Esophagus mucosa (tissue), 1 donor: Measurements from ENCODE around the gene ZACN. TPM values are rescaled to one million over a fixed set of nuclear protein-coding genes. Genes with fewer than 3 reads are reported as not detected.
A peak's percentile ranks its signal among the peaks of the same experiment; 100 is the strongest.

Experiments
- ATAC-seq: fragments of 200-7000 bp; cut with Tn5 transposase; one replicate; pipeline ENCODE4 v1.9.1; 2020
- total RNA-seq: library from RNA; stranded (reverse); gene quantifications from one replicate; pipeline ENCODE4 v1.2.4, GENCODE V29; 2023
- donor health status: DM: yes; HTN: yes; CAD: no.

Gene ZACN
- total RNA-seq, 1 donor from 2014 or later, result not detected

DNA sequence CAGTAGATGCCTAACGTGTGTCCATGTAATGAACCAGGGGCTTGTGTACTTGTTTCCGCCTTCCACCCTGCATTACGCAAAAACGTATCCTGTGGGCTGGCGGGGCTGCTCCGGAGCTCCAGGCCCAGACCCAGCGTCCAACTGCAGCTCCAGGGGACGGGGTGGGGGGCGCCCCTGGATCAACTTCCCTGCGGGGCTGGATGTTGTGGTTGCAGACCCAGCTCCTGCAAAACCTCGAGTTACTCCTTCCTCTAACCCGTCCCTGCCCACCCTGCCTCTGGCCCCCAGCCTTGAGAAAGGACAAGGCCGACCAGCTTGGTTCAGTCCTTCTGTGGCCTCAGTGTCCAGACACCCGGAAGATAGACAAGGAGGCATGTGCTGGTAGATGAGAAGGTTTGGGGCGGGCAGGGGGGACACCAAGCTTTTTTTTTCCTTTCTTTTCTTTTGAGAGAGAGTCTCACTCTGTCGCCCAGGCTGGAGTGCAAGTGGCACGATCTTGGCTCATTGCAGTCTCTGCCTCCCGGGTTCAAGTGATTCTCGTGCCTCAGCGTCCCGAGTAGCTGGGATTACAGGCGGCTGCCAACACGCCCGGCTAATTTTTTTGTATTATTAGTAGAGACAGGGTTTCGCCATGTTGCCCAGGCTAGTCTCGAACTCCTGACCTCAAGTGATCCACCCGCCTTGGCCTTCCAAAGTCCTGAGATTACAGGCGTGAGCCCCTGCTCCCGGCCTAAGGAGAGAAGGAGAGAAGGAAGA is 25.3 kb downstream of the ZACN start:
- ATAC-seq, result peak; percentile 4

DNA sequence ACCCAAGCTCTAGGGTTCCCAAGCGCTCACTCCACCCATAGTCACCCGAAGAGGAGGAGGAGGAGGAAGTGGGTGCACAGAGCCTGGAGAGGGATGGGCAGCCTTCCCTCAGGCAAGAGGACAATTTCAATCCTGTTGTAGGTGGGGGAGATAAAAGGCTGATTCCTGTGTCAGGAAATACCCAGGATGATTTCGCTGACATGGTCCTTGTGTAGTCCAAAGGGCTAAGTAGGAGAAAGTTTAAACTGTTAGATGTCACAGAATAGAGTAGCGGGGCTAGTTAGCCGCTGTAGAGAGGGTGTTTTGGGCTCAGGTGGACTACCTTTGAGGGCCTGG is 25.9 kb downstream of the ZACN start:
- ATAC-seq, result no peak

DNA sequence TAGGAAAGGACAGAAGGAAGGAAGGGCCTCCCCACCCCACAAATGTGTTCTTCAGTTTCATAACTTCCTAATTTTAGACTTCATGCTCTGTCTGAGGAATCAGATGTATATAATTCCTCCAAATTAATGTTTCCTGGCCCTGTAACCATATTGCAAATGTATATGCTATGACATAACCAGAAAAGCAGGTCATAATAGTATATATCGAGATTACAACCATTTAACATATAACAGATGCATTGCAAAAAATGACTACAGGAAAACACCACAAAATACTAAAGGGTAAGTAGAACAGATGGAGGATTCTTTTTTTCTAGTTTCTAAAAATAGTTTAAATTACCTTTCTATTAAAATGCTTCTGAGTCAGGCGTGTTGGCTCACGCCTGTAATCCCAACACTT is 27.7 kb downstream of the ZACN start:
- no peak for ATAC-seq

DNA sequence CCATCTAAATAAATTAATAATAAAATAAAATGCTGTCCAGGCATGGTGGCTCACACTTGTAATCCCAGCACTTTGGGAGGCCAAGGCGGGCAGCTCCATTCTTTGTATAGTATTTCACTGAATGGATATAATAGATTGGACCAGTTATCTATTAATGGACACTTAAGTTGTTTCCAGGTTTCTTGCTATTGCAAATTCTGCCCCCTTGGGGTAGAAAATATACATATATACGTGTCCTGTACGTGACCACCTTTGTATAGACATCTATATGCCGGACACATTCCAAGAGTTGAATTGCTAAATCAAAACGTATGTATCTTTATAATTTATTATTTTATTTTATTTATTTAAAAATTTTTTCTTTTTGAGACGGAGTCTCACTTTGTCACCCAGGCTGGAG is 28.5 kb downstream of the ZACN start:
- ATAC-seq, result no peak

DNA sequence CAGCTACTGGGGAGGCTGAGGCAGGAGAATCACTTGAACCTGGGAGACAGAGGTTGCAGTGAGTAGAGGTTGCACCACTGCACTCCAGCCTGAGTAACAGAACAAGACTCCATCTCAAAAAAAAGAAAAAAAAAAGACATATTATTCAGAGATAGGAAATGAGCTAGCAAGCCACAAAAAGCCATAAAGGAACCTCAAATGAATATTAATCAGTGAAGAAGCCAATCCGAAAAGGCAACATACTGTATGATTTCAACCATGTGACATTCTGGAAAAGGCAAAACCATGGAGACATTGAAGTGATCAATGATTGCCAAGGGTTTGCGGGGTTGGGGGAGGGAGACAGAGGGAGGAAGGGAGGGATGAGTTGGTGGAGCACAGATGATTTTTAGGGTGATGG is 33.0 kb downstream of the ZACN start:
- no peak for ATAC-seq

DNA sequence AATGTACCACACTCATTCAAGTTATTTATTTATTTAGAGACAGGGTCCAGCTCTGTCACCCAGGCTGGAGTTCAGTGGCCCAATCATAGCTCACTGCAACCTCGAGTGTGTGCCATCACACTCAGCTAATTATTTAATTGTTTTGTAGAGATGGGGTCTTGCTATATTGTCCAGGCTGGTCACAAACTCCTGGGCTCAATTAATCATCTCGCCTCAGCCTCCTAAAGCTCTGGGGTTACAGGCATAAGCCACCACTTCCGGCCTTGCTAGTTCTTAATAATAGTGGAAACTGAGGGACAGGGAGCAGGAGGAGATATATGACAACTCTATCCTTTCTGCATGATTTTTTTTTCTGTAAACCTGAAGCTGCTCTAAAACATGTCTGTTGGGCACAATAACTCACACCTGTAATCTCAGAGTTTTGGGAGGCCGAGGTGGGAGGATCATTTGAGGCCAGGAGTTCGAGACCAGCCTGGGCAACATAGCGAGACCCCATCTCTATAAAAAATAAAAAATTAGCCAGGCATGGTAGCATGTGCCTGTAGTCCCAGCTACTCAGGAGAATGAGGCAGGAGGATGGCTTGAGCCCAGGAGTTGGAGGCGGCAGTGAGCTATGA is 36.3 kb downstream of the ZACN start:
- ATAC-seq, result no peak

DNA sequence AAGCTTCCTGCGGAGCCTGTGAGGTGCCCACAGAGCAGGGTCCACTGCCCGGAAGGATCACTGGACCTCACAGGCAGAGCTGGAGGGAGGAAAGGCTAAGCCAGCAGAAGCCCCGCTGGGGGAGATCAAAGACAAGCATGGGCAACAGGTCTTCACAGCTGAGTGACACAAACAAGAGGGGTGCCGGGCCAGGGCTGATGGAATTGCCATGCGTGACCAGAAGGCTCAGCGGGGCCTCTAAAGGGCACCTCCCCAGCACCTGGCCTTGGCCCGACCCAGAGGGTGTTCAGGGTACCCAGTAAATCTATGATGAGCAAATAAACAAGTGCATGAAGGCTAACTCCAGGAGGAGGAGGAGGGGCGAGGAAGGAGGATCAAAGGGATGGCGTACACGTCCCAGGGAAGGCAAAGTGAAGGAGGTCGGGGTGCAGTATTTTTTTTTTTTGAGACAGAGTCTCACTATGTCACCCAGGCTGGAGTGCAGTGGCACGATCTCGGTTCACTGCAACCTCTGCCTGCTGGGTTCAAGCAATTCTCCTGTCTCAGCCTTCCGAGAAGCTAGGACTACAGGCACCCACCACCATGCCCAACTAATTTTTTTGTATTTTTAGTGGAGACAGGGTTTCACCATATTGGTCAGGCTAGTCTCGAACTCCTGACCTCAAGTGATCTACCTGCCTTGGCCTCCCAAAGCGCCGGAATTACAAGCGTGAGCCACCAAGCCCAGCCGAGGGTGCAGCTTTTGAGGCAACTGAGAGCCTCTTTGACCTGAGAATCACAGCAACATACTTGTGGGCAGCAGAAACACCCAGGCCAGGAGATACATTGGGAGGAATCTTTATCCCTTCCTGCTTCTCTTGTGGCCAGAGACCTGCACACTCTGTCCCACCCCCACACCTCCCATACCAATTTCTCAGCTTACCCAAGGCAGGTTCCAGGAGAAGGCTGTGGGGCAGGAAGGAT is 40.7 kb downstream of the ZACN start:
- no peak for ATAC-seq

DNA sequence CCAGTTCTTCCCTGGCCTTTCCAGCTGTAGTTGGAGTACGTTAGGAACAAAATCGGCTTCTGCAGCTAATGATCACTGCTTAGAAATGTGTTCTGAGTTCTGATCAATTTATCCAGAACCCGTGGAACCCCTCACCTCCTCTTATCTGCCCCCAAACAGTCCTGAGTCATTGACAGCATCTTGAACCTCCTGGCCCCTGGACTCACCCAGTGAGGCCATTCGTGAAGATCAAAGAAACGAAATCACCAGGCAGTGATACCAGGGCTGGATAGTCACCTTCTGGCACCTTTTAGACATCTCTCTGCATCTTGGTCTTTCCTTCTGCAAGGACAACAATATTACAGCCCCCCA is 41.7 kb downstream of the ZACN start:
- no peak for ATAC-seq

DNA sequence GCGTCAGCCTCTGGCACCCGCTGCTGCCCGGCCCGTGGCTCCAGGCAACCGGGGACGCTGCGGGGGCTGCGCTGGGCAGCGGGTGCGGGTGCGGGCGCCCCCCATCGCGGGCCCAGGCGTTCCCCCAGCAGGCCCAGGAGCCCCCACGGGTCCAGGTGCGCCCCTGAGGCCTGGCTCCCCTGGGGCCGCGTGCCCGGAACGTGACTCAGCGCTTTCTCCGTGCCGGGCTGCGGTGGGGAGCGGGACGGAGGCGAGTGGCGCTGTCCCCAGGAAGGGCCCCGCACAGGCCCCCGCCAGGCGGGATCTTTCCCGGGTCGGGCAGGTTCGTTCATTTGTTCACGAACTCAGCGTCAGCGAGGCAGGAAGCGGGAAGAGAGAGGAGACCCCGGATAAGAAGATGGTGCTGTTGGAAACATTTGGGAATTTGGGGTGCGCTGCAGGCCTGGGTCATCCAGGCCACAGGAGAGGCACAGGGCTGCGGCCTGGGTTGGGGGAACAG is 43.0 kb downstream of the ZACN start:
- ATAC-seq, result peak; percentile 54

DNA sequence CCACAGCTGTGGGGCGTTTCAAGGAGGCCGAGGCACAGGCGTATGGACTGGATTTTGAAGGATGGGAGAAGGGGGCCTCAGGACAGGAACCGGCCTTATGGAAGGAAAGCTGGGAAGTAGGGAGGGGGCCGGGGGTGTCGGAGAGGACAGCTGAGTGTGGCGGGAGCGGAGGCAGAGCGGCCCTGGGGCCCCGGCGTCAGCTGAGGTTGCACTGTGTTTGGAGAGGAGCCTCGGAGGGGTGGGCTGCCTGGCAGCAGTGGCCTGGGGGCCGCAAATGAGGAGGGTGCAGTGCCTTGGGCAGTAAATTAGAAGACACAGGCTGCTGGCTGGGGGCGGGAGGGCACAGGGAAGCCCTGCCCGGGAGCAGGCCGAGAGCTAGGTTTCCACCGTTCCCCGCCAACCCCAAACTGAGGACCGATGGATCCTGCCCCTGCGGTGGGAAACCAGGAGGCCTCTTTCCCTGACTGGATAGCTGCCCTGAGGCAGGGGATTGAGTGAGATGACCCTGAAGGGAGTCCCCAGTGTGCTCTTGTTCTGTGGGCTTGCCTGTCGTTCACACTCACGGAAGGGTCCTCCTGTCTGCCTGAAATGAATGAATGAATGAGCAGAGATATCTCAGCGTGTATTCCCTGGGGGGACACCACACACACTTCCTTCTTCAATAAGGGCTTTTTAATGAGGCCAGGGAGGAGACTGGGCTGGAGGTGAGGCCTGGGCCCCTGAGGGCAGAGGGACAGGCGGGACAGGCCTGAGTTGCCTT is 43.6 kb downstream of the ZACN start:
- ATAC-seq, result no peak

DNA sequence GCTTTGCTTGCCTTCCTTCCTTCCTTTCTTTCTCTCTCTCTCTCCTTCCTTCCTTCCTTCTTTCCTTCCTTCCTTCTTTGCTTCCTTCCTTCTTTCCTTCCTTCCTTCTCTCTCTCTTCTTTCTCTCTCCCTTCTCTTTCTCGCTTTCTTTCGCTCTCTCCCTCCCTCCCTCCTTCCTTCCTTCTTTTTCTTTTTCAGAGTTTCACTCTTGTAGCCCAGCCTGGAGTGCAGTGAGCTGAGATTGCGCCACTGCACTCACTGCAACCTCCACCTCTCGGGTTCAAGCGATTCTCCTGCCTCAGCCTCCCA is 44.2 kb downstream of the ZACN start:
- ATAC-seq, result no peak

DNA sequence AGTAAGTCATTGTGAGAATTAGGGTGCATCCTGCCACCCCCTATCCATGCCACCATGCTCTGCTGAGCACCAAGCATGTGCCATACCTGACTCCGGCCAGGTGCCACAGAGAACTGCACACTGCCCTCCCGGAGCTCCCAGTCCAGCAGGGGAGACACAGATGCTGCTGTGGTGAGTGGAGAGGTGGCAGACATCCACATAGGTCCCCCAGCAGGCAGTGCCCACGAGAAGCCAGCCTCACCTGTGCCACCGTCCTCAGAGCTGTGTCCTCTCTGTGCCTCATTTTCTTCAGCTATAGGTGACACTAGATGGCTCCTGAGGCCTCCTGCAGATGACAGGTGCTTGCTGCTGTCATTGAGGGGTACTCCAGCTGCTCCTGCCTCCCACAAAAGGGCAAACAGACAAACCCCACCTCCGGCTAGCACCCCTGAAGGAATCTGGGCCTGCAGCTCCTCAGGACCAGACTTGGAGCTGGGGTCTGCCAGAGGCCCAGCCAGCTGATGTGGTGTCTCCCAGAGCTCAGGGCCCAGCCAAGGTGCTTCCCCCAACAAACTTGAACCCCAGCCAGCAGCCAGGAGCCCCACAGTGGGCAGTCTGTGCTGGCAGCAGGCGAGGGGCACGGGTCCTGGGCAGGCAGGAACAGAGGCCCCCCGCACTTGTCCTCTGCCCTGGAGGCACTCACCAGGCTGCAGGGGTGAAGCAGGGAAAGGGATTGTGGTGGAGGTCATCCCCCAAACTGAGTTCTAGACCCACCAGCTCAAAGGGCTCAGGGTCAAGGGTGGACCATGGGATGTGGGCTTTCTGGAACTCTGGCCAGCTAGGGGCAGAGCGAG is 45.0 kb downstream of the ZACN start:
- no peak for ATAC-seq

DNA sequence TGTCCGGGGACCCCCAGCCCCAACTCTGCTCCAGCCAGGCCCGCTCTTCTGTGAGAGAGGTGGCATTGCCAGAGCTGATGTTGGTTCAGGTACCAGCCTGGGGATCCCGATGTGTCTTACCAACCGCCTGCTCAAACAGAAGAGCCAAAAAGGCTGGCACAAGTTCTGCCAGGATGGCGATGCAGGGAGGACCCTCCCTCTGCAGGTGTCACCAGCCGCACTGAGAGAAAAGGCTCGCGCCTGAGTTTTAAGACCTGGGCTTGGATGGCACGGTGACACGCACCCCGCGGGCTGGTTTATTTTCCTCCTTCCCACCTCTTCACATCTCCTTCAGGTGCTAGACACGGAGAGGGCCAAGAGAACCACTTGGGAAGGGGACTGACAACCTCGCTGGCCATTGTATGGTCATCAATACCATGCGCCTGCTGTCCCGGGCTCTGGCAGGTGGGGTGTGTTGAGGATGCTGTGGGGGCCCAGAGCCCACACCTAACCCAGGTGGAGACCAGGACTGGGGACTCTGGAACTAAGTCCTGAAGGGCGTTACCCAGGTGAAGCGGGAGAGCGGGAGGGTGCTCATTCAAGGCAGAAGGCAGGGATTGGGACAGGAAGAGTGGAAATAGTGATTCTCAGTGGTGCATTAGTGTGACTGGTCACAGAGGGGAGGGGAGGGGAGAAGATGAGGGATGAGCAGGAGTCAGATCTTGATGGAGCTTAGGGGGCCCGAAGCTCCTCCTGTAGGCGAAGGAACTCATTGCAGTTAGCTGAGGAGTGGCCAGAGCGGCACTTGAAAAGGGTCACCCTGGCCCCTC is 45.8 kb downstream of the ZACN start:
- no peak for ATAC-seq

DNA sequence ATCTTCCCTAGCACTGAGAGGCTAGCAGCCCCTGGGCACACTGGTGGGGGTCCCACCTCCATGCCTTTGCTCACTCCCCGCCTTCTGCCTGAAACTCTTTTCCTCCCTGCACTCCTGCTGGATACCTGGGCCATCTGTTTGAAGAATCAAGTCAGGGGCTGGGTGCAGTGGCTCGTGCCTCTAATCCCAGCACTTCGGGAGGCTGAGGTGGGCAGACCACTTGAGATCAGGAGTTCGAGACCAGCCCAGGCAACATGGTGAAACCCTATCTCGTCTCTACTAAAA is 46.4 kb downstream of the ZACN start:
- no peak for ATAC-seq

DNA sequence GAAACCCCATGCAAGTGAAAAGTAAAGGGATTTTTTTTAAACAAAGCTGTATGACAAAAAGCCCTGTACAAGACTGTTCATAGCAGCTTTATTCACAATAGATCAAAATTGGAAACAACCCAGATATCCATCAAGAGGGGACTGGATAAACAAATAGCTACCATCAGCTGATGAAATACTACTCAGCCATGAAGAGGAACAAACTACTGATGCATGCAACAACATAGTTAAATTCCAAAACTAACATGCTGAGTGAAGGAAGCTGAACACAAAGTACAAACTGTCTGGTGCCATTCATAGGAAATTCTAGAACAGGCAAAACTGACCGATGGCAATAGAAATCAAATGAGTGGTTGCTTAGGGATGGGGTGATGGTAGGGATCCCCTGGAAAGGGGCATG is 46.9 kb downstream of the ZACN start:
- ATAC-seq, result no peak

DNA sequence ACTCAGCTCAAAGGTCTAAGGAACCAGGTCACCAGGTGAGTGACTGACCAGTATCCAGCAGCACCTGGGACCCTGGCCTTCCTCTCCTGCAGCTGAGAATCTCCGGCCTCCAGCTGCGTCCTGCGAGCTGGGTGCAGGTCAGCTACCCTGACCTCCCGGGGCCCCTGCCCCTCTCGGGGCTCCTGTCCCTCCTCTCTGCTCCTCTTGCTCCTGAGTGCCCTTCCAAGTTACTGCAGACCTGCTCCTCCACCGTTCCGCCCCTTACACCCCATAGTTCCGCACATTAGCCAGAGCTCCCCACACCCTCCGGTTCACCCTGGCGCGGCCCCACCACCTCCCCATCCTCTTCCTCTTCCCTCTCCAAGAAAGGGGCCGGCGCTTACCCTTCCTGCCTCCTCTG is 51.5 kb downstream of the ZACN start:
- no peak for ATAC-seq

DNA sequence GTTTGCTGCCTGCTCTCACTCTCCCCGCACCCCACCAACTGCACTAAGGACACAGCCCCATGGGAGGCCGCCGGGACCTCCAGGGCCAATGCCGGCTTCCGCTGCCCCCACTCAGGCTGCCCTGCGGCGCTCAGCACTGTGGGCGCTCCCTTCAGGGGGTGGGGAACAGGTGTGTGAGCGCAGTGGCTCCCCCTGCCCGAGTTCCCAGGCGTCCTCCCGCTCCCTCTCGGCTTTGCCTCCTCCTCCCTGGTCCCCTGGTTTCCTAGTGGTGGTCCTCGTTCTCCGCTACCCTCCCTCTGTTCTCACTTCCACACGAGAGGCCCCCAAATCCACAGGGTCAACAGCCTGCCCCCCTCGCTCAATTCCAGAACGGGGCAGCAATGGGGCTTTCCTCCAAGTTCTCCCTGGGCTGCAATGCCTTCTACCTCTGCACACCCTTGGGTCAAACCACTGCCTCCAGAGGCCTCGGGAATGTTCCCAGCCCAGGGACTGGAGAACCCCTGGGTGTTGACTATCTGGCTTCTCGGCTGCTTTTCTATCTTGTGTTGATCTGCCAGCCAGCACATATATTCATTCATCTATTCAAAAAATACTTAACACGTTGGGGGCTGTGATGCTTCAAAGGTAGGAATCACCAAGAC is 52.2 kb downstream of the ZACN start:
- no peak for ATAC-seq

DNA sequence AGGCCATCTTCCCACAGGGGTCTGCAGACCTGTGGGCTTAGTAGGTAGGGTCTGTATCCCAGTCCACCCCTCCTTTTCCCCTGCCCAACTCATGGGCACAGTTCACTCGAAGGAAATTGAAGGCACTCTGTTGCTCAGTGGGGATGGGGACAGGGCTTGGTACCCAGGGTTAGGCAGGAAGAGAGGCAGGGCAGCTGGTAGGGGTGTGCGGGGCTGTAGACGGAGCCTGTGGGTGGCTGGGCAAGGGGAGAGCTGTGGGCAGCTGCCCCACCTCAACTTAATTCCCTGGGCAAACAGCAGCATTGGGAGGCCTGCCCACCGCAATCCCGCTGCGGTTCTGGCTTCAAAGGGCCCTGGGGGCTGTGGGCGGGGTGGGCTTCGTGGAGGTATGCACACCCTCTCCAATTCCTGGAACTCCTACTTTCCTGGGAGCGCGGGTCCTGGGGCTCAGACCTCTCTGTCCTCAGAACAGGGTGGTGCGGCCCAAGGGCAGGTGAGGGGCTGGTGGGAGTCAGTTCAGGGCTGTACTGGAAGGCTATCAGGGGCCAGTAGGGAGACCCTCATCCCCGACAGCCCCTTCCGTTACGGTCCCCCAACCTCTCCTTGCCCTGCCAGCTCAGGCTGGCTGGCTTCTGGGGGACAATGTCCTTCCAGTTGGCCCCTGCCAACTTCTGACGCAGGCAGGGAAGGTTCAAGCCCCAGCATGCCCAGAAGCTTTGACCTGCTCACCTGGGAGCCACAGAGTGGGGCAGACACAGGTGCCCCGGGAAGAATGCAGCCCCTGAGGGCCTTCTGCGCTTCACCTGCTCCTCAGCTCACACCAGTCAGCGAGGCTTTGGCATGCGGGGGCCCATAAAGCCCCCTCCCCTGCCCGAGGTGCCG is 53.0 kb downstream of the ZACN start:
- peak; percentile 74 for ATAC-seq
